Breast epithelium (tissue), 3 donors: ENCODE data around the gene AGTR1.

Experiments used
- CTCF ChIP-seq, 3 donors: fragments of 450-650 bp; IDR thresholded peaks; one replicate each; pipeline ENCODE4 v1.5.1; 2016 to 2017; ENCODE audit warnings: antibody characterized with exemption in 3 of 3, mild to moderate bottlenecking in 3 of 3, moderate library complexity in 3 of 3
- POLR2A ChIP-seq: fragments of 450-650 bp; IDR thresholded peaks from one replicate; pipeline ENCODE4 v1.6.1; 2016; ENCODE audit warnings: antibody characterized with exemption, mild to moderate bottlenecking, moderate library complexity

DNA sequence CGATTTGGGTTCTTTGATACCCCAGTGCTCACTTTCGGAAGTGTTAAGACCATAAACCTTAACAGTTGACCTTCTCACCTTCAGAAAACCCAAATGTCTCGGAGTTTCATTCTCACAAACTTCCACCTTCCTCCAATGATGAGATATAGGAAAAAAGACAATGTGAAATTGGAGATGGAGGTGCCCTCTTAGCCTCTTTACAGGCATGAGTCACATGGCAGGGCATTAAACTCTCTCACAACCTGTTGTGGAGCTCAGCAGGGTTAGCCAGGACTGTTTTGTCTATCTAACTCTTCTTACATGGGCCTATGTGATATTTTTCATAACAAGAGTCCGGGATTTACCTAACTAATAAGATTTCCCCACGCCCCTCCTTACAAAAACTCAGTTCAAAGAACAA is 10.7 kb downstream of the AGTR1 start:
- TF ChIP-seq POLR2A (no peak), CTCF (IDR thresholded peaks at IDR 0.05) (no peak)
